GM12865 (cell line): Measurements from ENCODE around the gene GNAI3.

Experiments used
- DNase-seq: peaks from one replicate; pipeline ENCODE4 v3.0.0; 2010; ENCODE audit warnings: low read depth
- H3K4me3 ChIP-seq: 2 replicates; pipeline ENCODE4 v1.5.1; 2011; ENCODE audit warnings: mild to moderate bottlenecking, low read depth, low read length, control low read depth
- CTCF ChIP-seq: IDR thresholded peaks from 2 replicates; pipeline ENCODE4 v1.5.1; 2011; ENCODE audit warnings: low read length, control low read depth, low read depth, inconsistent platforms; ENCODE audit not compliant: insufficient read depth; ENCODE audit errors: missing control alignments

The GNAI3 gene

GRCh38 chr1:109538827-109539555 is 9.4 kb upstream of the GNAI3 start:
- TF ChIP-seq CTCF, result no peak
- H3K4me3 ChIP-seq, result no peak overlapping the region
- DNase-seq, result no peak

GRCh38 chr1:109539676-109540075 is 8.7 kb upstream of the GNAI3 start, which contains the start of gene GPR61:
Gene GPR61, plus strand, starts transcription at chr1:109539872. Its CDS starts 3,151 bp downstream, at chr1:109543023.
- DNase-seq, result no peak
- TF ChIP-seq CTCF, result no peak

GRCh38 chr1:109541102-109541501 is 7.3 kb upstream of the GNAI3 start:
- TF ChIP-seq CTCF, result no peak

More at GRCh38 chr1:109539676-109540075, 8.7 kb upstream of the GNAI3 start, which contains the start of gene GPR61:
- no peak within 1 kb of the TSS for H3K4me3 ChIP-seq

GRCh38 chr1:109542657-109543056 is 5.8 kb upstream of the GNAI3 start:
- DNase-seq, result no peak
- no peak for TF ChIP-seq CTCF
- H3K4me3 ChIP-seq, result no peak overlapping the region

More at GRCh38 chr1:109541102-109541501, 7.3 kb upstream of the GNAI3 start:
- no peak for DNase-seq
- H3K4me3 ChIP-seq, result no peak overlapping the region

GRCh38 chr1:109543283-109543987 is 5.0 kb upstream of the GNAI3 start:
- no peak overlapping the region for H3K4me3 ChIP-seq
- DNase-seq, result no peak
- TF ChIP-seq CTCF, result no peak

- DNase-seq, result no peak
- no peak for TF ChIP-seq CTCF
- H3K4me3 ChIP-seq, result no peak overlapping the region
These were observed 4.3 kb upstream of the GNAI3 start for GRCh38 chr1:109543988-109544735.
